NCI-H2029 (cell line): Measurements from ENCODE around the gene MRPS31.

Experiments used
- DNase-seq: peaks from one replicate; lab custom pipeline; 2025; lab: John Stamatoyannopoulos, UW

Gene MRPS31

DNA sequence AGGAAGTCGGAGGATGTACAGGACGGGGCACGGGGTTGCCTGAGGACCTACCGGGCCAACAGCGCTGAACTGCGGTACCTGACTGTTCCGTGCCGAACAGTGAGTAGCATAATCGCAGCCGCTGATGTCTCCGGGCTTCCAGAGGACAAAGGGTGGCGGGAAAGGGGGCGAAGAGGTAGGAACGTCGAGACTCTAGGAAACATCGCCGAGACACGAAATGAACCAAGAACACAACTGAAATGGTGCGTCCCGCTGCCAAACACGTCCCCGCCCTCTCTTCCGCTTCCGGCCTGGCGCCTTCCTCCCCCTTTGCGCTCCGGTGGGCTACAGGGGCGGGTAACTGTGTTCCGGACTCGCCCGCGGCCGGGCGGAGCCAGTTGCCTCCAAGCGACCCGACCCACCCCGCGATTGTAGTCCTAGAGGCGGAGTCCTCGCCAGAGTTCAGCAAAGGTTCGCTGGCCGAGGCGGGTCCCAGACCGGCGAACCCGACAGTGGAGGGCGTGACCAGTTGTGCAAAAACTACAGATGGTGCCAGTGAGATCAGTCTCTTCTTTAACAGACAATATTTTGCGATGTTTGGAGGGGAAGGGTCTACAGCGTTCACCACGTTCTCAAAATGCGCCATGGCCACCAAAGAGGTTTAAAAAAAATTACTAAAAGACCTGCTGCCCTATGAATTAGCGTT is at the start of gene MRPS31:
Gene MRPS31 (minus strand): TSS at position 257 of the 685 bp plus-strand sequence. CDS start 54 bp downstream, at position 203.
- DNase-seq: peak; percentile 72

DNA sequence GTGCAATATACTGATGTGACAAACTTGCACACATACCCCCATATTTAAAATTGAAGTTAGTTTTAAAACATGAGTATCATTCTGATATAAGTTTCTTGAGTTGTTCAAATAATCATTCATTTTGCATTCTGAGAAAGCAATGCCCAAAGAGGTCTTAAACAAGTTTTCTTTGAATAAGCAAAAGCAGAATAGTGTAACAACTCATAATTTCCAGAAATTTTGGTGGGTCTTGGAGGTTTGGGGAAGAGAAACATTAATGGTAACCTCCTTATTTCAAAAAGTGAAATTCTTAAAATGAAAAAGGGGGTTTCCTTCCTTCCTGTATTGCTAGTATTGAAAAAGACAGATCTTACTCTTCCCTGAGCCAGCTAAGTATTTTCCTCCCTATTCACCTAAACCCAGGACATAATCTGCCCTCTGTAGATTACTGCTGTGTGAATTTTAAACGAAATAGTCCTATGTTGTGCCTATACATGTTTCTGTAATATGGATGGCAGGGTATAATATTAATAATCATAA is 48.9 kb upstream of the MRPS31 start:
- no peak for DNase-seq

DNA sequence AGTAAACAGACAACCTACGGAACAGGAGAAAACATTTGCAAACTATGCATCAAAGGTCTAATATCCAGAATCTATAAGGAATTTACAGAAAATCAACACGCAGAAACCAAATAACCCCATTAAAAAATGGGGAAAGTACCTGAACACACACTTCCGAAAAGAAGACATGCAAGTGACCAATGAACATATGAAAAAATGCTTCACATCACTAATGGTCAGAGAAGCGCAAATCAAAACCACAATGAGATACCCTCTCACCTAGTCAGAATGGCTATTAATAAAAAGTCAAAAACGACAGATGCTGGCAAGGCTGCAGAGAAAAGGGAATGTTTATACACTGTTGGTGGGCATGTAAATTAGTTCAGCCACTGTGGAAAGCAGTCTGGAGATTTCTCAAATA is 47.9 kb upstream of the MRPS31 start:
- no peak for DNase-seq

DNA sequence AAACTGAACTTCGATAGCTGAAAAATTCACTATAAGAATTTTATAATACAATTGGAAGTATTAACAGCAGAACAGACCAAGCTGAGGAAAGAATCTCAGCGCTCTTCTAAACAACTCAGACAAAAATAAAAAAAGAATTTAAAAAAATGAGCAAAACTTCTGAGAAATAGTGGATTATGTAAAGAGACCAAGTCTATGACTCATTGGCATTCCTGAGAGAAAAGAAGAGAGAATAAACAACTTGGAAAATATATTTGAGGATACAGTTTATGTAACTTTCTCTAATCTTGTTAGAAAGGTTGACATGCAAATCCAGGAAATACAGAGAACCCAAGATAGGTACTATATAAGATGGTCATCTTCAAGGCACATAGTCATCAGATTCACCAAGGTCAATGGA is 43.8 kb upstream of the MRPS31 start:
- no peak for DNase-seq

DNA sequence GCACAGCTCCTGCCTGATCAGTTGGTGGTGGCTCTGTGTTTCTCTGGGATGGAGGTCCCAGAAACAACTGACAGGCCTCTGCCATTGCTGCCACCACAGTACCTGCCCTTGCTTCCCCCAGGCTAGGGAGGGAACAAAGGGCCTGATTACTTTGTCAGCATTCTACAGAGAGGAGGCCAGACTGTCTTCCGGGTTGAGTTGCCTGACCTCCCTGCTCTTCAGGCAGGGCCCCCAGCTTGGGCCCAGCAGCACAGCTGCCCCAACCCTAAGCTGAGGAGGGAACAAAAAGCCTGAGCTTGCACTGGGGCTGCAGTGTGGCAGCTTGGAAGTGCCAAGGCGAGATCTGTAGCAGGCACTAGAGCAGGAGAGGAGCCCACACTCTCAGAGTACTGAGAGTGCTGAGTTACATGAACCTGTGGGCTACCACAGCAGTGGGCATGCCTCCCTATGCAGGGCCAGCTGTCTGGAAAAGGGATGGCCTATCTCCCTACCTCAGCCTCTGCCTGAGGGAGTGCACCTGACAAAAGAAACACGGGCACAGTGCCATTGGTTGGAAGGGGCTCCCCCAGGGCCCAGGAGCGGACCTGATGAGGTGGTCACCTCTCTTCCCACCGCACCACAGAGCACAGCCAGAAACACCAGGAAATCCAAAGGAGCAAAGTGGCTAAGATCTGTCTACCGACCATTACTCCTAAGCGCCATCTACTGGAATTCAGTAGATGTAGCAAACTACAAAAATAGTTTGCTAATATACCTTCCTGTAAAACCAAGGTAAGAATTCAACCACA is 42.9 kb upstream of the MRPS31 start:
- DNase-seq: peak; percentile 2

DNA sequence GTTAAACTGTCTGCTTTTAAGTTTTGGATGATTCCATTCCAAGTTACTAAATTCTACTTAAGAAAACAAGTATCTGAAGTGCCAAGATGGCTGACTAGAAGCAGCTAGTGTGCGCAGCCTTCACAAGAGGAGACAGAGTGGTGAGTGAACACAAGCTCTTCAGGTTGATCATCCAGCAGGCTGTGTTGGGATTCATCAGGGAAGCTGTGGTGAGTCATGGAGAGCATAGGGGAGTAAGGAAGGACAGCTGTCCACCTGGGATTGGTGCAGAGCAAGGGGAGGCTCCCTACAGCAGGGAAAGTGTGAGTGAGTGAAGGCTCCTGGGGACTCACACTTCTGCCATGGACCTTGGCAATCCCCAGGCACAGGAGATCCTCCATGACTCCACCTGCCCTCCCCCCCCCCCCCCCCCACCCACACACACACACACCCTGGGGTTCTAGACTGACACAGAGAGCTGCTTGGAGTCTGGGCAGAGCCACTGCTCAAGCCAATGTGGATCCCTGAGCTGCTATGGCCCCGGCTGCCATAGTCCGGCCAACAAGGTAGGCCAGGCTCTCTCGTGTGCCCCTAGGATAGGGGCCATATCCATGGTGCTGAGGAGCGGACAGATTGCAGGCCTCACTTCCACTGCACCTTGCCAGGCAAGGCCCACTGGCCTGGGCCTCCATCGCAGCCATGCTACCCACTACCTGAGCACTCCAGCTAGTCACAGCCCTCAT is 41.9 kb upstream of the MRPS31 start:
- no peak for DNase-seq

DNA sequence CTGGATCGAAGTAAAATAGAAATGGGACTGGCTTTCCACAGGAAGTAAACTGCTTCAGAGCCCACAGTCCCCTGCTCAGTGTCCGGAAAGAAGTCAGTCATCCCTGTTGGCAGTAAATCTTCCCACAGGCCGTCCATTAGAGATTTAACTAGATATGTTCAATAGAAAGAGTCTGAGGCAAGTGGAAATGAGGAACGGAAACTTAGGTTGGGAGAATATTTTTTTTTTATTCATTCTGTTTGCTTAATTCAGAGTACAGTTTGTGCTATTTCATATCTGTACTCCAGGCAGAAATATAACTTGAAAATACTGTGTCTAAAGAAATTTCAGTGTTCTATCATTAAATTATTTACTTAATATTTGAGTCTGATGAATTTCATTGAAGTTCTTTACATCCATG is 41.1 kb upstream of the MRPS31 start:
- DNase-seq: no peak

DNA sequence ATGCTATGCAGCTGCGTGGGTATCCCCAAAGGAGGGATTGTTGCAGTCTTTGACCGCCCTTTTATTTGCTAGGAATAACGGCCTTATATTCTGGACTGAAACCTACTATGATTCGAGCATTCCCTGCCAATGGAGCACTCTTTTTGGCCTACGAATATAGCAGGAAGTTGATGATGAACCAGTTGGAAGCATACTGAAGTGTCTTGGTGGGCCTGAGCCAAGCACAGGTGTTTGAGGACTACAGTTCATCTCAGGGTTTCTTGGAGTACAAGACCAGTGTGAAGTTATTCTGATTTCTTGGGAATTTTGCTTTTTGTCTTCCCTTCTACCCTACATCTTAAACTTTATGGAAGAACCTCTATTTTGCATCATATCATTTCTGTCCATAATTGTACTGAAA is 38.5 kb upstream of the MRPS31 start:
- DNase-seq: no peak

DNA sequence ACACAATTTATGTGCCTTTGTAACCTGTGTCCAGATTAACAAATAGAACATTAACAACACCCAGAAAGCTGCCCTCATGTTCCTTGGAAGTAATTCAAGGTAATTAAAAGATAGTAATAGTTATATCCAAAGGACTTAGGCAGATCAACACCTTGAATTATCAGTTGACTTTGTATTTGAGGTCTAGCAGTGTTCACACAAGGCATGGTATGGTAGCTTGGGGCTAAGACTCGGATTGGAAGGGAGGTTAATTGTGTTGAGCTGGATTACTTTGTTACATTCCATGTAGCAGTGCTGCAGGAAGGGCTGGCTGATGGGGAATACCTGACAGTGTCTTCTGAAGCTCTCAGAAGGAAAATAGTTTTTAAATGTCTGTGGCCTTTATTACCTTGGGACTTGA is 35.3 kb upstream of the MRPS31 start:
- no peak for DNase-seq

DNA sequence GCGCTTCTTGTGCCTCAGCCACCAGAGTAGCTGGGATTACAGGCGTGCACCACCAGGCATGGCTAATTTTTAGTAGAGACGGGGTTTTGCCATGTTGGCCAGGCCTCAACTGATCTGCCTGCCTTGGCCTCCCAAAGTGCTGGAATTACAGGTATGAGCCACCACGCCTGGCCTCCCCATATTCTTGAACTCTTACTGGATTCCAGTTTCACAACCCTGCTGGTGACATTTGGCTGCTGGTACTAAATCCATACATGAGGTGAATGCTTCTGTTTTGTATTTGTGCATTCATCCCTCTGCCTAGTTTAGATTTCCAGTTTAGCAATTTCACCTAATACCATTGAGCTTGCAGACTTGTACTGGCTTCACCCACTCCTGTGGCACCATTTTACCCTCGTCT is 32.3 kb upstream of the MRPS31 start:
- DNase-seq: no peak

DNA sequence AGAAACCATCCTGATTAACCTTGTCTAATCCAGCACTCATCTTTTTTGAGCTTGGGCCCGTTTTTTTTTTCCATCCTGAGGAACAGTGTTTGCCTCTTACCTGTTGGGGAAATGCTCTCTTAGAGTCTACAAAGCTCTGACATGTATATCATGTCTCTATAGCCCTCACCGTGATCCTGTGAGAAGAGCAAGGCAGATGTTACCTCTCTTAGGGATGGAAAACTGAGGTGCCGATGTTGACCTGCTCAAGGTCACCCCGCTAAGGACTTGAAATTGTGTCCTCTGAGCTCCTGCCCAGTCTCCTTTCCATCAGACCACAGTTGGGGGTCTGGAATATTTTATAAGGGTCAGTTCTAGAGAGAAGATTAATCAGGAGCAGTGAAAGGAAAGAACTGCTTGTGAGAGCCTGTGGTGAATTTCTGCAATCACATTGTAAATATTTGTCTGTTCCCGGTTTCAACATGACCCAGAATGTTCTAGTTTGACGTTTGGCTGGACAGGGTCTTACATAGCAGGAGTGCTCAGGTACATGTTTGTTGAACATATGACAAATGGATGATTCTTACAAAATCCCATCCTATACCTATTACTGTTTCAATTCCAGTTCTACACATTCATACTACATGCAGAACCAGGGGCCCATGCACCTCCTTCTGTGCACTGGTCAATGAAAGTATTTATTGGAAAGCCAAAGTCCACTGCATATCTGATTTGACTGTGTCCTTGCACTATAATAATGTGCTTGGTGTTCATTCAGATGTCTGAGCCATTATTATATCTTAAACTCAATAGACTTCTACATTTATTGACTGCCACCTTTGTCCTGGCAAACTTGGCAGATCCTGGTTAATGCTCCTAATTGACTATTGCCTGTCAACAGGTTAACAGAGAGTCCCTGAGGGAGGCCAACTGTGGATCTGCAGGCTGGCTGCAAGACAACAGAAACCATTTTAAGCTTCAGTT is 30.5 kb upstream of the MRPS31 start:
- DNase-seq: no peak

DNA sequence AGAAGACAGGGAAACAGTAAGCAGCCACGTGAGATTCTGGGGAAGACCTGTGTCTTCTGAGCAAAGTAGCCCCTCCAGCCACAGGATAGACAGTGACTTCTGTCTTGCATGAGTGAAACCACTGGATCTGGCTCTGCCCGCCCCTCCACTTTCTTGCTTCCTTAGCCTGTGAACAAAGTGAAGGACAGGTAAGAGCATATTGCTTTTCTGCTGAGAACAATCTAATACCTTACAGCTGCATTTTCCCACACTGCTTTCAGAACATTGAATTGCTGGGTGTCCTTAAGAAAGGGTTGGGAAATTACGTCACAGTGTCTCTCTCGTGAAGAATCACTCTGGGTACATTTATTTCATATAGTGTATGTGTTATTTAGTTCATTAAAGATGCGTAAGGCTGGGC is 29.6 kb upstream of the MRPS31 start:
- no peak for DNase-seq

DNA sequence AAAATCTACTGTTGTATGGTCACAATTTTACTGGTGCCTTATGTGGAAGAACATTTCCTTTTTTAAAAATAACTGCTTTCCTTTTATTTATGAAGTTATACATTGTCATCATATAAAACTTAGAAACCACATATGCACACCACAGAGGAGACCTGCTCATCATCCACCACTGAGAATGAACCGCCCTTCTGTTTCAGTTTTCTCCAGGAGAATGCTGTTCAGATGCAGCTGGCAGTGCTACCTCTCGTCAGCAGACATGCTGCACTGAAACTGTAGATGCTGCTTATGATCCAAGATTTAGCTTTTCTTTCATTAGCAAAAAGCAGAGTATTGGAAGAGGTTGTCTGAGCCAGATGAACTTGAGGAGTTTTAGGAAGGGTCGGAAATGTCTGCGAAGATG is 28.5 kb upstream of the MRPS31 start:
- DNase-seq: no peak

DNA sequence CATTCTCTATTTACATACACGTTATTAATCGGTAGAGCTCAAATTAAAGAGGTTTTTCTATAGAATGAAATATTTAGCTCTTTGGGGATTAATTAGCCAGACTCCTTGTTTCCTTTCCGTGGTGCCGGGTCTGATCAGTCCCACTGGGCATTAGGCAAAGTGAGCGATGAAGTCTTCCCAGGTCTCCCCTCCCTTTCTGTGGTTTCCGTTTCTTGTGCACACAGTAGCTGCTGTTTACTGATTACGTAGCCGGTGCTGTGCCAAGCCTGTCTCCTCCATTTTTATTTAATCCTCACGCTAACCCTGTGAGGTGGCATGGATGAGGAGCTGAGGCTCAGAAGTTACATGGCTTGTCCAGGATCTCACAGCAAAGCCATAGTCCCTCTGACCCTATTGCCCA is 27.4 kb upstream of the MRPS31 start:
- DNase-seq: peak; percentile 42

DNA sequence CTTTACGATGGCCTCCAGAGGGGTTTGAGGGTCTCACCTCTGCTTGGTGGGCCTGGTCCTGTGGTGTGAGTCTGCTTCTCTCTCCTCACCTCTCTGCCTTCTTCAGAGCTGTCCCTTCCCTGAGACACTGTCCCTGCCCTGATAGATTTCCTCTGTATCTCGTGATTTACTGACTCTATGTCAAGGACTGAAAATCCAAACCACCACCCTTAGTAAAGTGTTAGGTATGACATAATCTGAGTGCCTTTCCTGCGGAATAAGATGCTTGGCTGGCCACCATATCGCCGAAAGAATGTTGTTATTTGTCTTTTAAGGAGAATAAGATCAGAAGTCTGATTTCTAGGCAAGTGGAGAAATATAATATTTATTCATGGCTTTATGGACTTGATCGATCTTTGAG is 25.7 kb upstream of the MRPS31 start:
- DNase-seq: no peak

DNA sequence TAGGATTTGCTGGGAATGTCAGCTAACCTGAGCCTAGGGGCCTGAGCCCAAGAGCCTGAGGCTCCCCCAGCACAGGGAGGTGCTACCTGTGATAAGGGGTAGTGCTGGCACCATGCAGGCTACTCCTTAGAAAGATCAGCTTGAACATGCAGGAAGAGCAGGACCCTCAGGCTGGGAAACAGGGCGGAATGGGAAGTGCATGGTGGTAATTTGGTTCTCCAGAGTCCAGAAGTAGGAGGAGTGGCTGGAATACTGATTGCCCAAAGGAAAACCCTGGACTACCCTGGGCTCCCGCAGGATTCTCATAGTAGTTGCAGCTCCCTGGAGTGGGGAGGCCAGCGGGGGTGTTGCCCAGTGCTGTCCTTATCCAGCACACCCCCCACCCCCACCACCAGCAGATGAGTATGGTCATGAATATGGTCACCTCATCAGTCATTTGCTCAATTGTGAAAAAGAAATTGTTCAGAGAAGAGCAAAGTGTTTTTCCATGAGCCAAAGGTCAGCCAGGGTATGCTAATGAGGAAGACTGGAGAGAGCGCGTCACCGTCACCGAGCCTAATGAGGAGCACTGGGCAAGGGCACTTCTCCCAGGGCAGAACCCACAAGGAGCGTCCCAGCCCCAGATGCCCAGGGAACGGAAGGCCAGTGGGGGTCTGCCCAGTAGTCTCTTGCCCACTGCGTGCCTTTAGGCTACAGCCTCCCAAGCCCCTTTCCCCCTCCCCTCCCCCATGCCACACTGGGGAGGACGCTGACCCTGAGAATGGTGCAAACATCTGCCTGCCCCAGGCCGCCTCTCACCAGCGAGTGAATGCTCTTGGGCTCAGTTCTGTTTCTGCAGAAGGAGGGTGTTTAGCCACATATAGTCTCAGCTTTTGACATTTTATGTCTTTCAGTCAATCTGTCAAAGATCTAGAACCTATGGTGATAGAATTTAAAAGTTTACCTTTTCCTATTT is 23.7 kb upstream of the MRPS31 start:
- DNase-seq: no peak

DNA sequence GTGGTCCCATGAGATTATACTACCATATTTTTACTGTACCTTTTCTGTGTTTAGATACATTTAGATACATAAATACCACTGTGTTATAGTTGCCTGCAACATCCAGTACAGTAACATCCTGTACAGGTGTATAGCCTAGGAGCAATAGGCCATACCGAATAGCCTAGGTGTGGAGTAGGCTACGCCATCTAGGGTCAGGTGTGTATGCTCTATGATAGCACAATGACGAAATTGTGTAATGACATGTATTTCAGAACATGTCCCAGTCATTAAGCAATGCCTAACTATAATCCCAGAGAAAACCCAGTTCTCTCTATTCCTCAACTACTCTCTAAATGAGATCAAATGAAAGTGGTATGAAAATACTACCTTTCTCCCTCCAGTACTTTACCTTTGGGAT is 22.3 kb upstream of the MRPS31 start:
- DNase-seq: no peak

DNA sequence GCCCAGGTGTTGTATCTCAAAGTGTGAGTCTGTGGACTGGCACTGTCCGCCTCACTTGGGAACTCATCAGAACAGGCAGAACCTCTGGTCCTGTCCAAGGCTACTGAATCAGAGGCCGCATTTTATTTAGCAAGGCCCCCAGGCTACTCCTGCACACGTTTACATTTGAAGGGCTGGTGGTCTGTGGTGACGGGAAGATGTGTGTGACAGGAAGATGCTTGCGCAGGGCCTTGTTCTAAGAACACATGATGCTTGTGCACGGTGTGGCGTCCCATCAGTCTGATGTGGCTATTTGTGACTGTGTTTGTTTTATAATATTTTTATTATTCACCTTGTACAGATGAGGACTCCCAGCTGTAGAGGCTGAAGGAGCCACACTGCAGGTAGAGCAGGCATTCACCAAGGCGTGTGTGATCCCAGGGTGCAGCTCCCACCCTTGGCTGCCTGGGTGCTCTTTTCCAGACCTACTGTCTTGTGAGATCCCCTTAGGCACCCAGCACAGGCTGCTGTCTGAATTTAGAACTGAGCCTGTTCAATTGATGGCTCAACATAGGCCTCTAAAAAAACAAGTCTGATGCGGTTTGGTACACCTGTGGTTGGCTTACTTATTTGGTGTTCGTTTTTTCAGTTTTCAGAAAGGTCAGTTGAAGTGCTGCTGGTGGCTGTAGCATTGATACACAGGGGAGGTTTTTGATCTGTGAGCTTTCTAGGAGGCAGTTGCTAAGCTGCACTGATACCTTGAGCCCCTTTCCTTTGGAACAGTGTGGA is 21.5 kb upstream of the MRPS31 start:
- no peak for DNase-seq

DNA sequence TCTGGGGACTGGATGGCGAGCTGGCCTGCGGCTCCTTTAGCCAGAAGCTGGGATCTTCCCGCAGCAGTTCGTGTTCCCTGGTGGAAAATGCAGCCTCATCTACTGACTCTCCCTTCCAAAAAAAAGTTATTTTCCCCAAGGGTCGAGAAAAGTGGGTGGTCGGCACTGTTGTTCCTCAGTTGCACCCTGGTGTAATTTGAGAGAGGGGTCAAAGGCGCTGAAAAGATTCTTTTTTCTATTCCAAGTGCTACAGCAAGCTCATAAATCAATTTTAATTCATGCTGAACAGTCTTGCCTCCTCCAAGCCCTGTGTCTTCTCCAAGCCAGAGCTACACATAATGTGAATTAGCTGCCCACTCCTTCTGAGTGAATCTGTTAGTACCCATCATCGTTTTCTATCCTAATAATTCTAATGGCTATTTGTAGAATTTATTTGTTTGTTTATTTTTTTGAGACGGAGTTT is 19.2 kb upstream of the MRPS31 start:
- no peak for DNase-seq
